Progenitor cell of endocrine pancreas (in vitro differentiated cells): ENCODE results near the gene PILRB. TPM values are rescaled to one million over a fixed set of nuclear protein-coding genes. Genes with fewer than 3 reads are reported as not detected.
"Not testable (repeated sequence)": the region's sequence is repeated elsewhere in the genome, so short reads cannot be mapped to it uniquely, and the experiment has no call there.

Experiments used
- DNase-seq: peaks from one replicate; pipeline ENCODE4 v3.0.0; 2021; ENCODE audit warnings: low spot score; ENCODE audit not compliant: unreplicated experiment
- H3K27ac Mint-ChIP-seq: 2 replicates; pipeline ENCODE4 v1.8.0; 2021; ENCODE audit warnings: mild to moderate bottlenecking, moderate library complexity, mixed read lengths
- H3K27me3 Mint-ChIP-seq: 2 replicates; pipeline ENCODE4 v1.8.0; 2021; ENCODE audit warnings: mixed read lengths
- H3K36me3 Mint-ChIP-seq: 2 replicates; pipeline ENCODE4 v1.8.0; 2022; ENCODE audit warnings: mixed read lengths; ENCODE audit not compliant: insufficient read depth
- H3K4me1 Mint-ChIP-seq: 2 replicates; pipeline ENCODE4 v1.8.0; 2021; ENCODE audit warnings: low read depth, mixed read lengths
- H3K4me3 Mint-ChIP-seq: 2 replicates; pipeline ENCODE4 v1.8.0; 2021; ENCODE audit warnings: low read depth, mild to moderate bottlenecking, moderate library complexity, mixed read lengths
- H3K9me3 Mint-ChIP-seq: 2 replicates; pipeline ENCODE4 v1.8.0; 2021; ENCODE audit warnings: low read depth, mixed read lengths
- CTCF ChIP-seq: fragments of 200-600 bp; sonication (generic); IDR thresholded peaks from one replicate; pipeline ENCODE4 v1.5.0; 2021; ENCODE audit warnings: antibody characterized with exemption, mild to moderate bottlenecking; ENCODE audit not compliant: unreplicated experiment
- long read RNA-seq: library from polyadenylated mRNA; unstranded; transcript quantifications from one replicate; pipeline ENCODE4 v2.0.0, GENCODE V29; 2020
- total RNA-seq: library from RNA; stranded (reverse); gene quantifications from 2 replicates; pipeline ENCODE4 v1.2.1, GENCODE V29; 2021

The PILRB gene
- 64.6 and 67.9 TPM in 2 replicates for total RNA-seq
- long read RNA-seq, partial matches to known transcripts: 0 of 1 reads
- long read RNA-seq, other reads (novel, unspliced or antisense): 0 of 1 reads

DNA sequence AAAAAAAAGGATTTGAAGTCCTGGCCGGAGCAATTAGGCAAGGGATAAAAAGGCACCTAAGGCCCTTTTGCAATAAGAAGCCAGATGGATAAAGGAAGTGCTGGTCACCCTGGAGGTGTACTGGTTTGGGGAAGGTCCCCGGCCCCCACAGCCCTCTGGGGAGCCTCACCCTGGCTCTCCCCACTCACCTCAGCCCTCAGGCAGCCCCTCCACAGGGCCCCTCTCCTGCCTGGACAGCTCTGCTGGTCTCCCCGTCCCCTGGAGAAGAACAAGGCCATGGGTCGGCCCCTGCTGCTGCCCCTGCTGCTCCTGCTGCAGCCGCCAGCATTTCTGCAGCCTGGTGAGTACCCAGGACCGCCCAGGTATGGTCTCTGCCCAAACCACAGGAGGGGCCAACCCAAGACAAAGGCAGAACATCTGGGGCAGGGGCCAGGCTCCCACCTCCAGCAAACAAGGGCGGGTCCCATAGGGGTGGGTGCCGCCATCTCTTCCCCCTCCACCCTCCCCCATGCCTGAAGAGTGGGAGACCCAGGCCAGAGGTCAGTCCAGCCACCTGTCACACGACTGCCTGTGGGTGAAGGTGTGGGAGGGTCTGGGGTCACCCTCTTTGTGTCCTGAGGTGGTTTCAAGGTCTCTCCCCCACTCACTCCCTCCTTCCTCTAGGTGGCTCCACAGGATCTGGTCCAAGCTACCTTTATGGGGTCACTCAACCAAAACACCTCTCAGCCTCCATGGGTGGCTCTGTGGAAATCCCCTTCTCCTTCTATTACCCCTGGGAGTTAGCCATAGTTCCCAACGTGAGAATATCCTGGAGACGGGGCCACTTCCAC, at the start of gene PILRB:
PILRB (plus strand) TSS at position 91 of the 830 bp plus-strand sequence; CDS start at position 277, 186 bp downstream.
- Mint-ChIP-seq H3K27me3 (no peaks in the 10 kb centered on the region), H3K4me1 (no peaks in the 10 kb centered on the region), H3K27ac (no peak within 1 kb of the TSS), H3K36me3 (peaks cover 19% of the 10 kb centered on the region), H3K4me3 (no peak within 1 kb of the TSS), H3K9me3 (no peaks in the 10 kb centered on the region)
- TF ChIP-seq CTCF: no peak
- DNase-seq: no peak

- H3K27ac Mint-ChIP-seq, H3K4me1 Mint-ChIP-seq, DNase-seq, H3K27me3 Mint-ChIP-seq, H3K36me3 Mint-ChIP-seq, H3K4me3 Mint-ChIP-seq, H3K9me3 Mint-ChIP-seq: not testable (repeated sequence)
Observed at GRCh38 chr7:100318329-100318728, 39.6 kb upstream of the PILRB start.

DNA sequence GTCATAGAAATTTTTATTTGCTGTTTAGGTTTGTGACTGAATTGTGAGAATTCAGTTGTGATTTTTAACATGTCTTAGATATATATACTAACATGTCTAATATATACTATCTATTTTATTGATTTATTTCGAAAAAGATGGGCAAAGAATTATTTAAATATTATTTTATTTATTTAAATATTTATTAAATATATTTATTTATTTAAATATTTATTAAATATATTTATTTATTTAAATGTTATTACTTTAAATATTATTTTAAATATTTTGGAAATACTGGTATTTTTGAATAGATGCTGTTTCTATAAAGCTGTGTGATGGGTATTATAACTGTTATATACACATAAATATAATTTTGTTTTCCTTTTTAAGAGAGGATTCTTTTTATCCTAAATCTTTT, 36.3 kb upstream of the PILRB start:
- not testable (repeated sequence) for H3K9me3 Mint-ChIP-seq, H3K36me3 Mint-ChIP-seq, DNase-seq, H3K4me3 Mint-ChIP-seq, H3K4me1 Mint-ChIP-seq, H3K27me3 Mint-ChIP-seq, H3K27ac Mint-ChIP-seq

DNA sequence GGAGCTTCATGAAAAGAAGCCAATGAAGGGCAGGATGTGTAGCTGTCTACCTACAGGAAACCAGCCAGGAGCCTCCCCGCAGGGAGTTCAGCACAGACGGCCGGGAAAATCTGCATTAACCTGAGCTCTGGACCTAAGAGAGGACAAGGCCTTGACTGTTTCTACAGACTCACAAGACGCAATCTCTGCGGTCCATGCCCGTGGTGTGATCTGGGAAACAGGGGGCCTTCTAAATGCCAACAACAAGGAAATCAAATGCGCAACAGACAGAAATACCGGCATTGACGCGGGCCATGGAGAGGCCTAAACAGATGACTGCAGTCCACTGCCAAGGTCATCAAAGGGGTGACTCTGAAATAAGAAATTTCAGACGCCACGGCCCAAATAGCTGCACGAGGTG, 33.7 kb upstream of the PILRB start:
- not testable (repeated sequence) for H3K9me3 Mint-ChIP-seq, H3K27me3 Mint-ChIP-seq, H3K4me1 Mint-ChIP-seq, H3K4me3 Mint-ChIP-seq, DNase-seq, H3K27ac Mint-ChIP-seq
- peaks cover 11% of the 10 kb centered on the region for H3K36me3 Mint-ChIP-seq

GRCh38 chr7:100325671-100326070, 32.2 kb upstream of the PILRB start:
- peaks cover 11% of the 10 kb centered on the region for H3K36me3 Mint-ChIP-seq
- H3K4me1 Mint-ChIP-seq, H3K4me3 Mint-ChIP-seq, DNase-seq, H3K27ac Mint-ChIP-seq, H3K27me3 Mint-ChIP-seq, H3K9me3 Mint-ChIP-seq: not testable (repeated sequence)

GRCh38 chr7:100326914-100327313, 31.0 kb upstream of the PILRB start:
- H3K9me3 Mint-ChIP-seq, DNase-seq, H3K4me3 Mint-ChIP-seq, H3K27ac Mint-ChIP-seq, H3K36me3 Mint-ChIP-seq, H3K27me3 Mint-ChIP-seq, H3K4me1 Mint-ChIP-seq: not testable (repeated sequence)

DNA sequence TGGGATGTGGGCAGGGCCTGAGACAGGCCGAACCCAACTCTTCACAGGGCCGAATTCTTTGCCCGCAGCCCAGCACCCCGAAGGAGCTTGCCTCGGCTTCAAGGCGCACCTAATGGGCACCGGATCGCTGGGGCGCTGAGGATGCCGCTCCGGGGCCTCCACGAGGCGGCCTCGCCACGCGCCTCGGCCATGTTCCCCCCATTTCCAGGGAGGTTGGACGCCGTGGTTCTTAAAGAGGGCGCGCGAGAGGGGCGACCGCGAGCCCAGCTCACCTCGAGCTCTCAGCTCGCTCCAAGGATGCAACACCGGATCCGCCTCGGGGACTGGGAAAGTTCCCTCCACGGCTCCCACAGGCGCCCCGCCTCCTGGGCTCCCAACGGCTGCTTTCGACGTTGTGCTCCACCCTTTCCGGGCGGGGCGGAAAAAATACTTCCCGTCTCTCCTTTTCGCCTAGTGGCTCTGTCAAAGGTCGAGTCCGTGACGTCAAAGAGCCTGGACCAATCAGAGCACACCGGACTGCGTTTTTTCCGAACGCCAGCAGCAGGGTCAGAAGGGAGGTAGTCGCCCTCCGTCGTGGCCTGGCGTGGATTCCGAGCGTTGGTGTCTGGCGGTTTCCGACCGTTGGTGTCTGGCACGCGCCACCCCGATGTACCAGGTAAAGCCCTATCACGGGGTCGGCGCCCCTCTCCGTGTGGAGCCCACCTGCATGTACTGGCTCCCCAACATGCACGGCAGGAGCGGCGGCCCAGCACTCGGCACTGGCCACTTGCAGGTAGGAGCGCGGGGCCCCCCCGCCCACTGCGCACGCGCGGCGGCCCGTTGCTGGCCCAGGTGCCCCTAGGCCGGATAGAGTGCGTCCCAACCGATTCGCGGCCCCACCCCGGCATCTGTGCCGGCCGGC, 22.1 kb upstream of the PILRB start:
- peak overlapping the region; percentile 99 for H3K27ac Mint-ChIP-seq
- H3K9me3 Mint-ChIP-seq, H3K36me3 Mint-ChIP-seq, H3K4me1 Mint-ChIP-seq, H3K27me3 Mint-ChIP-seq: not testable (repeated sequence)
- peak overlapping the region; percentile 93 for H3K4me3 Mint-ChIP-seq
- peak; percentile 81 for DNase-seq

DNA sequence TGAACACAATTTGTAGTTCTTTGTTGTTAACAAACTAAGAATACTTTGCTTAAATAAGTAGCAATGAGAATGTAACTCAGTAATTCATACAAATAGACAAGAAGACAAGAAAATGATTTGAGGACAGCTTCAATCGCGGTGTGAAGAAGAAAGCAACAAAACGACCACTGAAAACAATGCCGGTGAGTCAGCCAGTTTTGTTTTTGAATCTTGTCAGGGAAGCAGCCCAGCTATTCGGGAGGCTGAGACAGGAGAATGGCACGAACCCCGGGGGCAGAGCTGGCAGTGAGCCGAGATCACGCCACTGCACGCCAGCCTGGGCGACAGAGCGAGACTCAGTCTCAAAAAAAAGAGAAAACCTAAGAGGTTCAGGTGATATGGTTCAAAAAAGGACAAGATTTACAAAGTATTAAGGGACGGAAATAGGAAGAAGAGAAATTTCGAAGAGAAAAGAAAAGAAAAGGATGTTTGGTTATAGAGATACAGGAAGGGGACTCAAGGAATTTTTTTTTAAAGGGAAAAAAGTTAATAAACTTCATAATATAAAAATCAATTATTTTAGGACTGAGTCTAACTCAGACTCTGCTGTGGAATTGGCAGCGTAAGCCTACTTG, 19.7 kb upstream of the PILRB start:
- H3K27me3 Mint-ChIP-seq, H3K9me3 Mint-ChIP-seq, H3K4me1 Mint-ChIP-seq, H3K36me3 Mint-ChIP-seq, DNase-seq: not testable (repeated sequence)
- Mint-ChIP-seq H3K4me3 (peak overlapping the region; percentile 40), H3K27ac (peak overlapping the region; percentile 49)

DNA sequence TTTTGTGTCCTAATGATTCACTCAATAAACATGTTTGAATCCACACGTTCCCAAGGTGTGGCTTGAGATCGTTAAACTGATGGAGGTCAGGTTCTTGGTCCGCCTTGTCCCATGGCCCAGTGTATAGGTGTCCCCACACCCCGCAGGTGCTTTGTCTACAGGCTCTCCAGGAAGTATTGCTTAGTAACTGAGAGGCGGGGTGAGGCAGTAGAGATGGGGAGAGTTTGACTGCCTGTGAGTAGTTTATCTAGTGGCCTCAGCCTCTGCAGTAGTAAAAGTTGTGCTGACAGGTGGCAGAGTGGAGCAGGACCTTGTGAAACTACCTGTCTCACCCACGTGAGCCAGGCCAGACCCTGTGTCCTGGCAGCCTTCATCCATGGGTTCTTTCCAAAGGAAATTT, 16.6 kb upstream of the PILRB start:
- DNase-seq, H3K9me3 Mint-ChIP-seq, H3K4me1 Mint-ChIP-seq, H3K27ac Mint-ChIP-seq, H3K27me3 Mint-ChIP-seq, H3K4me3 Mint-ChIP-seq: not testable (repeated sequence)
- peaks cover 11% of the 10 kb centered on the region for H3K36me3 Mint-ChIP-seq
